Measurements from ENCODE around the gene GSTO2.

GSTO2 gene

DNA sequence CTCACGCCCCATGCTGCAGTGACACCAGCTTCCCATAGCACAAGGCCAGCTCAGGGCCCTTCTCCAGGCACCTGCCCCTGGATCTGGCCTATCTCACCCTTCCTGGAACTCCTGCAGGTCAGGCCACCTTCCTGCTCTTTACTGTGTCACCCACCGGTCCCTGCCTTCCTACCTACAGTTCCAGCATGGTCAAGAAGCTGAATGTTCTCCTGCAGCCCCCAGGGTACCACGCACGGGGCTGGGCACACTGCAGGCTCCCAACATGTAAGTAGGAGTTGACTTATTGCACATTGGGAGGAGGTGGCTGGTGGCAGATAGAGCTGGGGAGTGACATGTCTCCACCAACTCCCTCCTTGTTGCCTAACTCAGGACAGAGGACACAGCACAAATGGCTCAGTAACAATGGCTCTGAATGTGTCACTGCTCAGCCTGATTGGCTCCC, 54.8 kb downstream of the GSTO2 start:
- peak overlapping the region; percentile 100 for H3K27ac ChIP-seq
- no peak for DNase-seq (ENCODE audit: low read depth, low spot score)

GRCh38 chr10:104324221-104324686, 55.3 kb downstream of the GSTO2 start:
- H3K27ac ChIP-seq, result peak overlapping the region; percentile 100
- DNase-seq (ENCODE audit: low read depth, low spot score), result no peak

DNA sequence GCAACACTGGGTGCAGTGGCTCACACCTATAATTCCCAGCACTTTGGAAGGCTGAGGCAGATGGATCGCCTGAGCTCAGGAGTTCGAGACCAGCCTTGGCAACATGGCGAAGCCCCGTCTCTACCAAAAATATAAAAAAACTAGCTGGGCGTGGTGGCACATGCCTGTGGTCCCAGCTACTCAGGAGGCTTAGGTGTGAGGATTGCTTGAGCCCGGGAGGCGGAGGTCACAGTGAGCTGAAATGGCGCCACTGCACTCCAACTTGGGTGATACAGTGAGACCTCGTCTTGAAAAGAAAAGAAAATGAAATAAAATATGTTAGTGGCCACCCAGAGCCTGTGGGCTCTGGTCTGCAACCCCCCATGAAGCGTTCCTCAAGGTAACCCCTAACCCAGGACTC, 55.9 kb downstream of the GSTO2 start:
- H3K27ac ChIP-seq, result peak overlapping the region; percentile 100
- no peak for DNase-seq (ENCODE audit: low read depth, low spot score)

DNA sequence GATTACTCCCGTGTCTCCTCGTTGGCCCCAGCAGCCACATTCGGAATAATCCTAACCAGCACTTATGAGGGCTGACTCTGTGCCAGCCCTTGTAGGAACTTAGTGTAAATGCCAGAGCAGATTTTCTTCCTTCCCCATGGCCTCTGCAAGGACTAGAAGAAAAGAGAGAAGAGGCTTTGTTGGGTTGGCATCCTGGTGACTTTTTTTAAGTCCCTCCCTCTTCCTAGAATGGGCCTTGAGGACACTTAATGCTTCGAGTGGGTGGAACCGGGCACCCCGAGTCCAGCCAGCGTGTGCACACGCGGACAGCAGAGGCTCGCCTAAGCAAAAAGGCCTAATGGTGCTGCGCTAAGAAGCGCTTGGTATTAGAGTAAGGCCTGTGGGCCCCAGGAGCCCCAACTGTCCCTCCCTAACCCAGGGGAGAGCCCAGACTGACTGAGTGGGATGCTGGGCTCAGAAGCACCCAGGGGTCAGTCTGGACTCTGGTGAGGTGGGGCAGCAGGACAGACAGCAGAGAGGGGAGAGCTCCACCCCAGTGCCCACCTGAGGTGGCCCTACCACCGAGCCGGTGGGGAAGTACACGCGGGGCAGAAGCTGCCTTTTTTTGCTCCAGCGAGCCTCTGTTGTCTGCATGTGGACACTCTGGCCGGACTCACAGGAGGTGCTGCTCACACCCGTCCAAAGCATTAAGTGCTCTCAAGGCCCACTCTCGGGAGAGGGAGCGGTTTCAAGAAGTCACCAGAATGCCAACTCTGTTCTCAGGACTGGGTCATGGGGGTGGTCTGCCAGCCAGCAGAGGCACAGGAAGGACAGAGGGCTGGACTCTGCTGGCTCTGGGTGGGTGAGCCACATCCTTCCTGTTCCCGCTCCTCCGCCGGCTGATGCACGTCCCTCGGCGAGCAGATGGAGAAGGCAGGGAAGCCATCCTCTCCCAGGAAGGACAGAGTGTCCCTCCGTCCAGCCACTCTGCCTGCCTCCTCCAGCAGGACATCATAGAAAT, 56.8 kb downstream of the GSTO2 start:
- peak overlapping the region; percentile 100 for H3K27ac ChIP-seq
- DNase-seq (ENCODE audit: low read depth, low spot score), result no peak

- peak overlapping the region; percentile 100 for H3K27ac ChIP-seq
- no peak for DNase-seq (ENCODE audit: low read depth, low spot score)
Observed at GRCh38 chr10:104326991-104327610, 58.1 kb downstream of the GSTO2 start.

GRCh38 chr10:104327745-104328645, 59.0 kb downstream of the GSTO2 start:
- no peak for DNase-seq (ENCODE audit: low read depth, low spot score)
- peak overlapping the region; percentile 100 for H3K27ac ChIP-seq

DNA sequence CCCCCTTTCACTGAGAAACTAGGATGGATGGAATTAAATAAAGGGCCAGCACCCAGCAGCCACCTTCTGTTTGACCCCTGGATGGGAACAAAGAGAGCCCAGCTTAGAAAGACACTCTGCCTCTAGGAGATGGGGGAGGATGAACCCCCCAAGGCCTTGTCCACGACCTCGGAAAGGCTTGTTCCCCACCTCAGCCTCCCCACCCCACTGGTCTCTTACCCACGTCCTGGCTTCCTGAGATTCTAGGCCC, 59.6 kb downstream of the GSTO2 start:
- no peak for DNase-seq (ENCODE audit: low read depth, low spot score)
- peak overlapping the region; percentile 100 for H3K27ac ChIP-seq

GRCh38 chr10:104328896-104329710, 60.1 kb downstream of the GSTO2 start:
- peak overlapping the region; percentile 100 for H3K27ac ChIP-seq
- DNase-seq (ENCODE audit: low read depth, low spot score), result peak; percentile 94

- DNase-seq (ENCODE audit: low read depth, low spot score), result no peak
- H3K27ac ChIP-seq, result peak overlapping the region; percentile 100
Observed at GRCh38 chr10:104329735-104330134, 60.8 kb downstream of the GSTO2 start.

DNA sequence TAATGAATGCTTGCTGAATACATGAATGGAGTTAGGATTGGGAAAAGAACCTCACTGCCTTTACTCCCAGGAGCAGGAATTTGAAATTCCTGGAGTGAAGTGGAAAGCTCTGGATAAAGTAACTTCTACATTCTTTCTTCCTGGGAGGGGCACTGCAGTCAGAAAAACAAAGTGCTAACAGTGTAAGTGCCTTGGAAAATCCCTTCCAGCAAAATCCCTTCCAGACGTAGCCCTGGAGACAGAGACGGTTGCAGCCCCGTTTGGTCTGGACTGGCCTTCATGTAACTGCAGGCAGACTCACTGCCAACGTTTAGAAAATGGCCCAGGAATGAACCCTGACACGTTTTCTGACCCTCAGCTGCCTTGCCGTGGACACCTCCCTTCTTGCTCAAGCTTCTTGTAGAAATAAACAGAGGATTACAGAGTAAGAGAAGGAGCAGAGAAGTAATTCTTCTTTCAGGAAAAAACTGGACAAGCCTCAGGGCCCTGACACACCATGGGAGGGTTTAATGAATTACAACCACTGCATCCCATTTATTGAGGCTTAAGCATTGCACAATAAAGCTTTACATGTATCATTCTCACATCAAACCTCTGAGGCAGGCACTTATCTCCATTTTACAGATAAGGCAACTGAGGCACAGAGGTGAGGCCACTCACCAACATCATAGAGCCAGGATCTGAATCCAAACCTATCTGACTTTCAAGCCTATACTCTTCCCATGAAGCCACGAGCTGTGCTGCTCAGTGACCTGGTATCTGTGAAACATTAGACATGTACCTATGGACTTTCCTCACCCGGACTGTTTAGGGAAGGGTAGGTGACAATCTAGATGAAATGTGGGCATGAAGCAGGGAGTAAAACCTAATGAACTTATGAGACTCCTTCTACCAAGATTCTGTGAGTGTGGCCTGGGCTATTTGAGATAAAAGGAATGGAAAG, 61.5 kb downstream of the GSTO2 start:
- H3K27ac ChIP-seq, result peak overlapping the region; percentile 100
- no peak for DNase-seq (ENCODE audit: low read depth, low spot score)

DNA sequence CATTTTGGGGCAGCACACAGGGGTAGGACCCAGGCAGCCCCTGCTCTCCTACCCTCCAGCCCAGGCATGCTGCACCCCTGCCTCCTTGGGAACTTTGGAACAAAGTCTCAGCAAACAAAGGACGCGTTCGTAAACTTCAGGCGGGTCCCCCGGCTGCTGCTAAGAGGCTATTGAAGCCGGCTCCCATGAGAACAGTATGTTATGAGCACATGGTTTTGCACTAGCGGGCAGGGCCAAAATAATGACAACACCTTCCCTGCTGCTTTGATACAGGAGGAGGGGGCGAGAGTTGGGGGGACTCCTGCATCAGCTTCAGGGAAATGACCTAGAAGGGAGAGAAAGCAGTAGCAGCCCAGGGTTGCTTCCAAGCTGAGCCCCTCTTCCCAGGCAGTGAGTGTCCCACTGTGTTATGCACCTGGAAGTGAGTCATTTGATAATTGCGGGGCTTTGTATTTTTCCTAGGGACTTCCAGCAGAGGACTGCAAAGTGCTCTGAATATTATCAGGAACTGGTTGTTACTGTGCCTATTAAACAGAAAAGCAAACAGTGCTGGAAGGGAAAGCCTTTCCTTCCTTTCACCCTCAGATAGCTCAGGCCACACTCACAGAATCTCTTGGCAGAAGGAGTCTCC, 62.3 kb downstream of the GSTO2 start:
- DNase-seq (ENCODE audit: low read depth, low spot score), result no peak
- H3K27ac ChIP-seq, result peak overlapping the region; percentile 100

- no peak for DNase-seq (ENCODE audit: low read depth, low spot score)
- H3K27ac ChIP-seq, result peak overlapping the region; percentile 100
Observed at GRCh38 chr10:104332243-104333031, 63.5 kb downstream of the GSTO2 start.

- DNase-seq (ENCODE audit: low read depth, low spot score), result no peak
Observed at GRCh38 chr10:104333032-104333727, 64.2 kb downstream of the GSTO2 start.

GRCh38 chr10:104333728-104334373, 64.9 kb downstream of the GSTO2 start:
- DNase-seq (ENCODE audit: low read depth, low spot score), result no peak
- H3K27ac ChIP-seq, result peak overlapping the region; percentile 100

More at GRCh38 chr10:104333032-104333727, 64.2 kb downstream of the GSTO2 start:
- H3K27ac ChIP-seq, result peak overlapping the region; percentile 100

DNA sequence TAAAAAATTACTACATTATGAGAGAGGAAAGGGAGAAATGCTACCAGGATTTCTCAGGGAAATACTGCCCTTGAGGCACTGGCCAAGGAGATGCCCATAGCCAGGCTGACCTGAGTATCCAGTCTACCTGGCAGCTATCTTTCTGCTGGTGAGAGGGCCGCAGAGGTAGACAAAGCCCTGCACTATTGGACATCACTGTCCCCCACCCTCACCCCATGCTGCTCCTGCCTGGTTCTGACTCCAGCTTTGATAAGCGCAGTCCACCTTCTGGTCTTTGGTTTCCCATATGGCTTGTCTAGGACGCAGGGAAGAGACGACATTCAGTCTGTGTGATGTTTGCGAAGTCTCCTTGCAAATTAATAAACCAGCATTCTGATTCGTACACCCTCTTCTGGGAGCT, 65.6 kb downstream of the GSTO2 start:
- peak overlapping the region; percentile 100 for H3K27ac ChIP-seq
- DNase-seq (ENCODE audit: low read depth, low spot score), result no peak

DNA sequence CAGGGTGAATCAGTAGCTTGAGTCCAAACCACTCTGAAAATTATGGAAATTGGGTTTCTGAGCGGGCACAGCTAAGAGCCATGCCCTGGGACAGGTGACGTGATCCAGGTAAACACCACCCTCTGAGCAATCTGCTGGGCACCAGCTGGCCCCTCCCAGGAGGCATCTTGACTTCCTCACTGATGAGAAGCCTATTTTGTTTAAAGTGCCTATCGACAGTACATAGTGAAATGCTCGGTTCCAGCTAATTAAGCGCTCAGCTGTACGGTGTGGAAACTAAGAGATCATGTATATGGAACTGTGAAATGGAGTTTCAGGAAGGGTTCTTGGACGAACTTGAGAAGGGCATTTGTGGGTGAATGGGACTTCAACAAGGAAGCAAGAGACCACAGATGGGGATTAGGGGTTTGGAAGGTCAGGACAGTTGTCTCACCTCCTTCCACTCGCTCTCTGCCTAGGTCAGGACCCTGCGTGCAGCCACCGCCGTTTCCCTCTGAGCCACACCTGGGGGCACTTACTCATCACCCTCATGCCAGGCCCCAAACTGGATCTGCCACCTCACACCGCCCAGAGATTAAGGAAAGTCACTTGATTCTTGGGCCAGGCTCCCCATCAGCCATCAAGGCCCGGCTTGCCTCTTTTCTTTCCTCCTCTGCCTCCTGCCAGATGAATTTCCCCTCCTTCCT, 66.1 kb downstream of the GSTO2 start:
- DNase-seq (ENCODE audit: low read depth, low spot score), result no peak
- peak overlapping the region; percentile 100 for H3K27ac ChIP-seq
